HPDE6-E6E7 (cell line): ENCODE measurements around the gene ZFPM1.

Experiments used
- DNase-seq: peaks from one replicate; pipeline ENCODE4 v3.0.0; 2011; ENCODE audit warnings: missing footprints; ENCODE audit errors: extremely low spot score

Gene ZFPM1

DNA sequence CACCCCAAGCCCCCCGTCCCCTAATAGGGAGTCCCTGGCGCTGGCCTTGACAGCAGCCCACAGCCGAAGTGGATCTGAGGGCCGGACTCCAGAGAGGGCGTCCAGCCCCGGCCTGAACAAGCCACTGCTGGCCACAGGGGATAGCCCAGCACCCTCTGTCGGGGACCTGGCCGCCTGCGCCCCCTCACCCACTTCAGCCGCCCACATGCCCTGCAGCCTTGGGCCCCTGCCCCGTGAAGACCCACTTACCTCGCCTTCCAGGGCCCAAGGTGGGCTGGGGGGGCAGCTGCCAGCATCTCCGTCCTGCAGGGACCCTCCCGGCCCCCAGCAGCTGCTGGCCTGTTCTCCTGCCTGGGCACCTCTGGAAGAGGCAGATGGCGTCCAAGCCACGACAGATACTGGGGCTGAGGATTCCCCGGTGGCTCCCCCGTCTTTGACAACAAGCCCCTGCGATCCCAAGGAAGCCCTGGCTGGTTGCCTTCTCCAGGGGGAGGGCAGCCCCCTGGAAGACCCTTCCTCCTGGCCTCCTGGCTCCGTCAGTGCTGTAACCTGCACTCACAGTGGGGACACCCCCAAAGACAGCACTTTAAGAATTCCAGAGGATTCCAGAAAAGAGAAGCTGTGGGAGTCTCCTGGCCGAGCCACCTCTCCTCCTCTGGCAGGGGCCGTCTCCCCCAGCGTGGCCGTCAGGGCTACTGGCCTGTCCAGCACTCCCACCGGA lies 19.3 kb upstream of the ZFPM1 start:
- DNase-seq: no peak

DNA sequence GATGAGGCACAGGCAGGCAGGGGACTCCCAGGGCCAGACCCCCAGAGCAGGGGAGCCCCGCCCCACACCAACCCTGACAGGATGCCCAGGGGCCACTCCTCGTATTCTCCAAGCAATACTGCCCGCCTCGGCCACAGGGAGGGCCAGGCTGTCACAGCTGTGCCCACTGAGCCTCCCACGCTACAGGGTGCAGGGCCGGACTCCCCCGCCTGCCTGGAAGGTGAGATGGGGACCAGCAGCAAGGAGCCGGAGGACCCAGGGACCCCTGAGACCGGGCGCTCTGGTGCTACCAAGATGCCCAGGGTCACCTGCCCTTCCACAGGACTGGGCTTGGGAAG lies 18.8 kb upstream of the ZFPM1 start:
- DNase-seq: no peak

DNA sequence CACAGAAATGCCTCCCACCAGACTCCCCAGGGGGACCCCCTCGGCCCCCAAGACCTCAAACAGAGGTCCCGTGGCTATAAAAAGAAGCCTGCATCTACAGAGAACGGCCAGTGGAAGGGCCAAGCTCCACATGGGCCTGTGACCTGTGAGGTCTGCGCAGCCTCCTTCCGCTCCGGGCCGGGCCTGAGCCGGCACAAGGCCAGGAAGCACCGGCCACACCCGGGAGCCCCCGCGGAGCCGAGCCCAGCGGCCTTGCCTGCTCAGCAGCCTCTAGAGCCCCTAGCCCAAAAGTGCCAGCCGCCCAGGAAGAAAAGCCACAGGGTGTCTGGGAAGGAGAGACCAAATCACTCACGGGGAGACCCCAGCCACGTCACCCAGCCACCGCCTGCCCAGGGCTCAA lies 18.3 kb upstream of the ZFPM1 start:
- DNase-seq: no peak

DNA sequence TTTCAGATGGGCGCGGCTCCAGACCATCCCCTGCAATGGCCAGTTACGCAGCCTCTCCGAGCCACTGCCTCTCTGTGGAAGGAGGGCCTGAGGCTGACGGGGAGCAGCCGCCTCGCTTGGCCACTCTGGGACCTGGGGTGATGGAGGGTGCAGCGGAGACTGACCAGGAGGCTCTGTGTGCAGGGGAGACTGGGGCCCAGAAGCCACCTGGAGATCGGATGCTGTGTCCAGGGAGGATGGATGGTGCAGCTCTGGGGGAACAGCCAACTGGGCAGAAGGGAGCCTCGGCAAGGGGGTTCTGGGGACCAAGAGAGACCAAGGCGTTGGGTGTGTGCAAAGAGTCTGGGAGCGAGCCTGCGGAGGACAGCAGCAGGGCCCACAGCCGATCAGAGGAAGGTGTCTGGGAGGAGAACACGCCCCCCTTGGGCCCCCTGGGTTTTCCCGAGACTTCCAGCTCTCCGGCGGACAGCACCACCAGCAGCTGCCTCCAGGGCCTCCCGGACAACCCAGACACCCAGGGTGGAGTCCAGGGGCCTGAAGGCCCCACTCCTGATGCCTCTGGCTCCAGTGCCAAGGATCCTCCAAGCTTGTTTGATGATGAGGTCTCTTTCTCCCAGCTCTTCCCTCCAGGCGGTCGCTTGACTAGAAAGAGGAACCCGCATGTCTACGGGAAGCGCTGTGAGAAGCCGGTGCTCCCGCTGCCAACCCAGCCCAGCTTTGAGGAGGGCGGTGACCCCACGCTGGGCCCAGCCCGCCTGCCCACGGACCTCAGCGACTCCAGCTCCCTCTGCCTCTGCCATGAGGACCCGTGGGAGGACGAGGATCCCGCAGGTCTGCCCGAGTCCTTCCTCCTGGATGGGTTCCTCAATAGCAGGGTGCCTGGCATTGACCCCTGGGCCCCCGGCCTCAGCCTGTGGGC lies 17.4 kb upstream of the ZFPM1 start:
- no peak for DNase-seq

DNA sequence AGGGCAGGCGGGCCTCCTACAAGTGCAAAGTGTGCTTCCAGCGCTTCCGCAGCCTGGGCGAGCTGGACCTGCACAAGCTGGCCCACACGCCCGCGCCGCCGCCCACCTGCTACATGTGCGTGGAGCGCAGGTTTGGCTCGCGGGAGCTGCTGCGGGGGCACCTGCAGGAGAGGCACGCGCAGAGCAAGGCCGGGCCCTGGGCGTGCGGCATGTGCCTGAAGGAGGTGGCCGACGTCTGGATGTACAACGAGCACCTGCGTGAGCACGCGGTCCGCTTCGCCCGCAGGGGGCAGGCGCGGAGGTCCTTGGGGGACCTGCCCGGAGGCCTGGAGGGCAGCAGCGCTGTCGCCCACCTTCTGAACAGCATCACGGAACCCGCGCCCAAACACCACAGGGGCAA lies 16.3 kb upstream of the ZFPM1 start:
- DNase-seq: no peak

DNA sequence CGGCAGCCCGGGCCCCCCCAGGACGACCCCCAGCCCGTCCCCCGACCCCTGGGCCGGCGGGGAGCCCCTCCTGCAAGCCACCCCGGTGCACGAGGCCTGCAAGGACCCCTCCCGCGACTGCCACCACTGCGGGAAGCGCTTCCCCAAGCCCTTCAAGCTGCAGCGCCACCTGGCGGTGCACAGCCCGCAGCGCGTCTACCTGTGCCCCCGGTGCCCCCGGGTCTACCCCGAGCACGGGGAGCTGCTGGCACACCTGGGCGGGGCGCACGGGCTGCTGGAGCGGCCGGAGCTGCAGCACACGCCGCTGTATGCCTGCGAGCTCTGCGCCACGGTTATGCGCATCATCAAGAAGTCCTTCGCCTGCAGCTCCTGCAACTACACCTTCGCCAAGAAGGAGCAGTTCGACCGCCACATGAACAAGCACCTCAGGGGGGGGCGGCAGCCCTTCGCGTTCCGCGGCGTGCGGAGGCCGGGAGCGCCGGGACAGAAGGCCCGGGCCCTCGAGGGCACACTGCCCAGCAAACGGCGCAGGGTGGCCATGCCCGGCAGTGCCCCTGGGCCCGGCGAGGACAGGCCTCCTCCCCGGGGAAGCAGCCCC lies 15.6 kb upstream of the ZFPM1 start:
- peak; percentile 72 for DNase-seq

DNA sequence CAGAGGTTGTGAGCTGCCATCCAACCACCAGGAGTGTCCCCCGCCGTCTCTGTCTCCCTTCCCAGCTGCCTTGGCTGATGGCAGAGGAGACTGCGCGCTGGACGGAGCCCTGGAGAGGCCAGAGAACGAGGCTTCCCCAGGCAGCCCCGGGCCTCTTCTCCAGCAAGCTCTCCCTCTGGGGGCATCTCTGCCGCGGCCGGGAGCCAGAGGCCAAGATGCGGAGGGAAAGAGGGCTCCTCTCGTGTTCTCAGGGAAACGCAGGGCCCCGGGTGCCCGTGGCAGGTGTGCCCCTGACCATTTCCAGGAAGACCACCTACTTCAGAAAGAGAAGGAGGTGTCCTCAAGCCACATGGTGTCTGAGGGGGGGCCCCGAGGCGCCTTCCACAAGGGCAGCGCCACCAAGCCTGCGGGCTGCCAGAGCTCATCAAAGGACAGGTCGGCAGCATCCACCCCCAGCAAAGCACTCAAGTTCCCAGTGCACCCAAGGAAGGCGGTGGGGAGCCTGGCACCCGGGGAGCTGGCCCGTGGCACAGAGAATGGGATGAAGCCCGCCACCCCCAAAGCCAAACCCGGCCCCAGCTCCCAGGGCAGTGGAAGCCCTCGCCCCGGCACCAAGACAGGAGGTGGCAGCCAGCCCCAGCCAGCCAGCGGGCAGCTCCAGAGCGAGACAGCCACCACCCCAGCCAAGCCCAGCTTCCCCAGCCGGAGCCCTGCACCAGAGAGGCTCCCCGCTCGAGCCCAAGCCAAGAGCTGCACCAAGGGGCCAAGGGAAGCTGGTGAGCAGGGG lies 14.8 kb upstream of the ZFPM1 start:
- DNase-seq: no peak

DNA sequence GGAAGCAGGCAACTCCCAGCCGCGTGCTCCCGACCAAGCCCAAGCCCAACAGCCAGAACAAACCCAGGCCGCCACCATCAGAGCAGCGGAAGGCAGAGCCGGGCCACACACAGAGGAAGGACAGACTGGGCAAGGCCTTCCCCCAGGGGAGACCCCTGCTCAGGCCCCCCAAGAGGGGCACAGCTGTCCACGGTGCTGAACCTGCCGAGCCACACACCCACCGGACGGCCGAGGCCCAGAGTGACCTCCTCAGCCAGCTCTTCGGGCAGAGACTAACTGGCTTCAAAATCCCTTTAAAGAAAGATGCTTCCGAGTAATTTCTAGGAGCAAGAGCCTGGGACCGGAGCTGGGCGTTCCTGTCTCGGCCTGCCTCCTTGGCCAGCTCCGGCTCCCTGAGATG lies 14.1 kb upstream of the ZFPM1 start:
- DNase-seq: no peak

DNA sequence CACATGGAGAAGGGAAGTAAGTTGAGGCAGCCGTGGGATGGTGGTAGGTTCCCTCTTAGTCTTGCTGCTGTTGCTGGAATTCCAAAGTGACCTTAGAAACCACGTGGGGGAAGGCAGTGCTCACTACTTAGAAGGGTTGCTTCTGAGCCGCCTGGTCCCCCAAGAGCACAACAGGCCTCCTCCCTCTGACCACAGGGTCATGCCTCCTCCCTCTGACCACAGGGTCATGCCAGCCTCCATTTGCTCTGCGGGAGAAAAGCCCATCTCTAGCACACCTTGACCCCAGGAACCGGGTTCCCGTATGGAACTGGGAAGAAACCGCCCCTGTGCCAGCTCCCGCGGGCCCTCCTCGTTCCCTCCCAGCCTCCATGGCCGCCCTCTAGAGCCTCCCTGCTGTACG lies 13.4 kb upstream of the ZFPM1 start:
- DNase-seq: no peak

DNA sequence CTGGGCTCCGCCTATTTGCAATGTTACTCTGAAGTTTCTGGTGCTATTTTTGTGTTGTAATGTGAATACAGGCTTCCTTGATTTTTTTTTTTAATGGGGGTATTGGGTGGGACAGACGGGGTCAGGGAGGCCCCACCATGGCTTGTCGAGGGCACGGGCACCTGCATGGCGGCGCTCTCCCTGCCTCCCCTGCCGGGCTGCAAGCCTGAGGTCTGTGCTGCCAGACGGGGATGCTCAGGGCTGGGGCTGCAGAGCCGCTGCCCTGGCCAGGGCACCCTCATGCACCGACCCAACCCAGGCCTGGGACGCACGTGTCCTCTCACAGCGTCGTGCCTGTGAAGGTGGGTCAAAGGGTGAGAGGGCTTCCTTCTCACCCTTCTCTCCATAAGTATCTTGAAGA lies 13.0 kb upstream of the ZFPM1 start:
- DNase-seq: no peak

DNA sequence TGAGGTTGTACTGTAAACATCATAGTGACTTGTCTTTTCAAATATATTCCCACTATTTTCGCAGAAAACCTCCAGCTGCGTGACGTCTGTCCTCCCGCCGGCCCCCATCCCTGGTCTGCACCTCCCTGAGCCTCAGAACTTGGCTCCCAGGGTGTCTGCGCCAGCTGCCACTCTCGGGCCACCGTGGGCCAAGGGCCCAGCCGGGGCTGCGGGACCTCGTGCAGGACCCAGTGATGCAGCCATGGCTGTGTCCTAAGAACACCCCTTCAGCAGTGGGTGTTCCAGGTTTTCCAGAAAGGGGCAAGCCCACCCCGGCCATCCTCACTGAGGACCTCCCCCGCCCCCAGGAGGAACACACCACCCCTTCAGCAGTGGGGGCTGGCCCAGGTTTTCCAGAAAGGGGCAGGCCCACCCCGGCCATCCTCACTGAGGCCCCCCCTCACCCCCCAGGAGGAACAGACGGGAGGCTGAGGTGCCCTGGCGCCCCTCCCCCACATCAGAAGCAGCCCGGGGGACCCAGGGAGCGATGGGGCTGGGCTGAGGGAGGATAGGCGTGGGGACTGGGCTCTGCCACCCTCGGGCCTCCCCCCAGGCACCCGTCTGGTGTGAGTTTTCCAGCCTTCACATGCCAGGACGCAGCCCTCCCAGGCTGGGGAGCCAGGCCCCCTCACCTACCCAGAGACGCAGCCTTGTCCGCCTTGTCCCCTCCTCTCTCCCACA lies 12.2 kb upstream of the ZFPM1 start:
- no peak for DNase-seq

DNA sequence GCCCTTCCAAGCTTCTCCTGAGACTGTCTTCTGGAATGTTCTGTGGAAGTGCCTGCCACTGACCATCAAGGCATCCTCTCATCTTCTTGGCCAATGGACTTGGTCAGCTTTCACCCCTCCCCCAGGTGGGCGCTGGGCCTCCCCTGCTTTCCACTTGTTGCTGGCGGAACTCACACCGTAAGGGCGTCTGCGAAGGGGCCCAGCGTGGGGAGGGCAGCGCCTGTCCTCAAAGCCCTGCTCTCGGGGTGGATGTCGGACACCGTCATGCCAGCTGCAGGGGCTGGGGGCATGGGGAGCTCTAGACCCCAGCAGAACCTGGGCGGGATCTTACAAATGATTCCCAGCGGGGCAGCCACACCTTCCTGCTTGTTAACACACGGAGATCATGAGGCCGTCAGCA lies 11.6 kb upstream of the ZFPM1 start:
- no peak for DNase-seq

DNA sequence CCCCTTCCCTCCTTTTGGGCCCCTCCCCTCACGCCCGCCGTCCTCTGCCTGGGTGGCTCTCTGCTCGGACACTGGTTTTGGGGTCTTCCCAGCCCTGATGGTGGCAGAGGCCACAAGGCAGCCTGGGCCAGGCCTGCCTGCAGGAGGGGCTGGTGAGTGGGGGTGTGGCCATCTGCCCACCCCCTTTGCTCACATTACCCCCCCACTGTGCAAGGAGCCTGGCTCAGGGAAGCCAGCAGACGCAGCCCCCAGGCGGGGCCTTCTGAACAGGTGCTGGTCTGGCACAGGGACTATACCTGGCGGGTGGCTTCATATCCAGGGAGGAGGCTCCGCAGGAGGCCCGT lies 10.7 kb upstream of the ZFPM1 start:
- DNase-seq: no peak

DNA sequence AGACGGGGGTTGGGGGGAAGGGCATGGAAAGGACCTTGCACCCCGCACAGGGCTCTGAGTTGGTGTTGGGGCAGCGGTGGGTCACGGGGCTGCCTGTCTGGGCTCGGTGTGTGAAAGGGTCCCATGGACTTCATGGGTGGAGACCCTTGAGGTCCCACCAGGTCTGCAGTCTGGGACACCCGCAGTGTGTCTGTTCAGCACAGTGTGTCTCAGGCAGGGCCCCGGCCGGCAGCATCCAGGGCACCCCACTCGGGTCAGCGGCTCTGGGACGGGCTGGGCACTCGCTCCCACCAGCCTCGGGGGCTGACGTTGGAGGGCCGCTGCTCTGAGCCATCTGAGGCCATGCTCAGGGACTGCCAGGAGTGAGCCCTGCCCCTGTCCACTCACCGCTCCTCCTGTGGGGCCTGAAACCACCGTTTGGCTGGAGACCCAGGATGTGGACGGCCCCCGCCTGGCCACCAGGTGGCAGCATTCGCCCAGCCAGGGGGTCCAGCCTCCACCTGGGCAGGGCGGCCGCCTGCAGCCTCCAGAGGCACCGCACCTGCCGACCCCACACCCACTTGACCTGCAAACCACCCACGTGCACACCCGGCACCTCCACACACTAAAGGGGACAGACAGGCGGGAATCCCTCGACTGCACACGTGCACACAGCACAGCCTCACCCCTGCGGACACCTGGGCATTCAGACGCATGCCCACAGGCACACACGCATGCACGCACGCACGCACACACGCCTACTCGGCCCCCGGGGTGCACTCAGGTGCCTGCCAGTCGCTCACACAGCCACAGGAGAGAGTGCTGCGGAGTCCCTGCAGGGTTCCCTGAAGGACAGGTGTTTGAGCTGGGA lies 10.1 kb upstream of the ZFPM1 start:
- DNase-seq: peak; percentile 91

DNA sequence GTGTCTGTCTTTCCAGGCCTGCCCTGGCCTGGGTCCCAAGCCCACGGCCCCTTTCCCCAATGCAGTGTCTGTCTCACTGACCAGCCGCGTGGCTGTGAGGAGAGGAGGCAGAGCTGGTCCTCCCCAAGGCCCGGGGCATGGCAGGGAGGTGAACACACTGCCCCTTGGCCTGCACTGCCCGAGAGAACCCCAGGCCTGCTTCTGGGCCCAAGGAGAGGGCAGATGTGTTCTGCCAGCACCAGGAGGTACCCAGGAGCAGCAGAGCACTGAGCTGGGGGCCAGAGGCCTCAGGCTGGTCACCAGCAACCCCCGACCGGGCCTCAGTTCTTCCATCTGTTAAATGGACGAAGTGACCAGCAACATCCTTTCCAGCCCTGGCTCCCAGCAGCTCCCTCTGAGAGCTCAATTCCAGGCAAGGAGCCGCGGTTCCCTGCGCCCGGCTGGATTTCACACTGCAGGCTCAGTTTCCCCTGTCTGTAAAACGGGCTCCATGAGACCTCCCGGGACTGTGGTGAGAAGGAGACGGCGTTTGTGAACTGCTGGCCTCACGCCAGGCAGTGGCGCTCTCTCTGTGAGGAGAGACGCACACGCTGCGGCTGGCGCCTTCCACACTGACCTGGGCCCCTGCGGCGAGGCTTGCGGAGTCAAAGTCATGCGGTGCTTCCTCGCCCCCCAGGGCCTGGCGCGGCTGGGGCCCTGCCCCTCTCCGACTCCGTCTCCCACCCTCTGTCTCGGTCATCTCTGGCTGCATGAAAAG lies 8.1 kb upstream of the ZFPM1 start:
- no peak for DNase-seq

DNA sequence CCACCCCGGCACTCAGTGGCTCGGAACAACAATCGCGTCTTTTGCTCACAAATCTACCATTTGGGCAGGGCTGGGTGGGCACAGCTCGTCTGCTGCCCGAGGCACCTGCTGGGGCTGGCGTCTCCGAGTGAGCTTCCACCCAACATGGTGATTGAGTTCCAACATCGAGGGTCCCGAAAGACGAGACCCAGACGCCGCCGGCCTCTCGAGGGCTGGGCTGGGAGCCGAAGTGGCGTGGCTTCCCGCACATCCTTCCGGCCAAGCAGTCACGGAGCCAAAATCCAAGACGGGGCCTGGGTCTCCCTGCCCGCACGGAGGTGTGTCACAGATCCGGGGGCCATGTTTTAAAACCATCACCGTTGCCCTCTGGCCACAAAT lies 7.5 kb upstream of the ZFPM1 start:
- no peak for DNase-seq

DNA sequence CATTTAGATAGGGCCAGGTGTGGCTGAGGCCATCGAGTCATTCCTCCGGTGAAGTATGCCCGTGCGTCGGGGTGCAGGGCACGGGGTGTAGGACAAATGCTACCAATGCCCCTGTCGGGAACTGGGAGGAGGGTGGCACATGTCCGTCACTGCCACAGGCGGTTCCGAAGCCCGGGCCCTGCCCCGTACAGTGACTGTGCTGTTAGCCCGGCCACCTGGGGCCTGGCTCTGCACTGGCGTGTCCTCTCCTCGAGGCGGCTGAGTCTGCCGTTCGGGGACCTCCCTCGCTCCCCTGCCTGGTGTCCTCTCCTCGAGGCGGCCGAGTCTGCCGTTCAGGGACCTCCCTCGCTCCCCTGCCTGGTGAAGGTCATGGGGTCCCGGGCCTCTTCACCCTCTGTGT lies 7.0 kb upstream of the ZFPM1 start:
- DNase-seq: no peak

DNA sequence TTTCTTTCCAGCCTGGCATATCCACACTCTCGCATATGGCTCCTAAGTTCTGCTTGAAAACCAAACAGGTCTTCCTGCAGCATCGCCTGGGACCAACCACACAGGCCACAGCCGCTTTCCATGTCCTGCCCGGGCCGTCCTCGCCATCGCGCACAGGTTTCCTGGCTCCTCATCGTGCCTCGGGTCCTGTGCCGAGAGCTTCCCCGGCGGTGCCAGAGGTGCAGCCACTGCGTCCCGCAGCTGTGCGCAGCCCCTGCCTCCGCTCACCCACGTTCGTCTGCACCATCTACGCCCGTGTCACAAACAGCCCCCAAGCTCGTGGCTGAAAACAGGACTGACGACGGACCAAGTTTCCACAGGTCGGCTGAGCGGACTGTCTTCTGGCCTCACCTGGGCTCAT lies 6.3 kb upstream of the ZFPM1 start:
- no peak for DNase-seq

DNA sequence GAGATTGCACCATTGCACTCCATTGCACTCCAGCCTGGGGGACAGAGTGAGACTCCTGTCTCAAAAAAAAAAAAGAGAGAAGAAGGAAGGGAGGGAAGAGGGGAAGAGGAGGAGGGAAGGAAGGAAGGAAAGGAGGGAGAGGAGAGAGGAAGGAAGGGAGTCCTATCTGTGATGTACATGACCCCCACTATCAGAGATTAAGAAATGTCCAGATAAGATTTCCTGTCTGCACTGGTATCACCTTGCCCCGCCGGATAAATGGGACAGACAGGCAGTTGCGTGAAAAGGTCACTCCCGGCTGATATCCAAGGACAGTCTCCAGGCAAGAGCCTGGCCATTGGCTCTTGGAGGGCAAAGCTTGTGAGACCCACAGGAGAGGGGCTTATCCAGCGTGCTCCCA lies 5.2 kb upstream of the ZFPM1 start:
- no peak for DNase-seq
